ENCODE measurements around the gene ANAPC2.
A peak's percentile ranks its signal among the peaks of the same experiment; 100 is the strongest.

Gene ANAPC2

GRCh38 chr9:137188490-137189296, at the start of gene ANAPC2, which contains the start of gene SSNA1:
Gene ANAPC2, minus strand, starts transcription at chr9:137188560. Its CDS starts 28 bp downstream, at chr9:137188532.
Gene SSNA1, plus strand, starts transcription at chr9:137188676. Its CDS starts 51 bp downstream, at chr9:137188727.
- DNase-seq: peak; percentile 56 to 89

- no peak for DNase-seq
Measured at GRCh38 chr9:137236936-137237421, 48.6 kb upstream of the ANAPC2 start.

- peak; percentile 39 to 89 for DNase-seq
Measured at GRCh38 chr9:137236238-137236935, 48.0 kb upstream of the ANAPC2 start.

- no peak for DNase-seq
Measured at GRCh38 chr9:137235424-137236237, 47.3 kb upstream of the ANAPC2 start.

GRCh38 chr9:137234758-137235423, 46.5 kb upstream of the ANAPC2 start:
- no peak for DNase-seq

- no peak for DNase-seq
Measured at GRCh38 chr9:137234055-137234697, 45.8 kb upstream of the ANAPC2 start.

- no peak for DNase-seq
Measured at GRCh38 chr9:137233143-137233980, 45.0 kb upstream of the ANAPC2 start.

GRCh38 chr9:137232510-137232909, 44.1 kb upstream of the ANAPC2 start:
- no peak for DNase-seq

GRCh38 chr9:137232101-137232500, 43.7 kb upstream of the ANAPC2 start:
- no peak for DNase-seq

GRCh38 chr9:137231372-137232039, 43.1 kb upstream of the ANAPC2 start:
- no peak for DNase-seq

GRCh38 chr9:137230705-137231371, 42.5 kb upstream of the ANAPC2 start, which contains the start of gene SLC34A3:
Gene SLC34A3, plus strand, starts transcription at chr9:137230901. Its CDS starts 802 bp downstream, at chr9:137231703.
- DNase-seq: no peak

- no peak for DNase-seq
Measured at GRCh38 chr9:137229903-137230704, 41.7 kb upstream of the ANAPC2 start.

- DNase-seq: no peak
Measured at GRCh38 chr9:137228968-137229896, 40.9 kb upstream of the ANAPC2 start.

- no peak for DNase-seq
Measured at GRCh38 chr9:137228506-137228967, 40.2 kb upstream of the ANAPC2 start.

- DNase-seq: no peak
Measured at GRCh38 chr9:137227853-137228505, 39.6 kb upstream of the ANAPC2 start.

- DNase-seq: peak; percentile 39 to 86
Measured at GRCh38 chr9:137227054-137227852, 38.9 kb upstream of the ANAPC2 start, which contains the start of gene RNF224. Gene RNF224, plus strand, starts transcription at chr9:137227502. Its CDS starts 834 bp downstream, at chr9:137228336.
